ENCODE data around the gene NOS2.
A peak's percentile ranks its signal among the peaks of the same experiment; 100 is the strongest.
"Not testable (repeated sequence)": the region's sequence is repeated elsewhere in the genome, so short reads cannot be mapped to it uniquely, and the experiment has no call there.

NOS2 gene

GRCh38 chr17:27800522-27800921 is at the start of gene NOS2:
Gene NOS2 (minus strand): TSS chr17:27800529. CDS start chr17:27798809, 1,720 bp downstream.
- DNase-seq (ENCODE audit: low spot score): no peak

DNA sequence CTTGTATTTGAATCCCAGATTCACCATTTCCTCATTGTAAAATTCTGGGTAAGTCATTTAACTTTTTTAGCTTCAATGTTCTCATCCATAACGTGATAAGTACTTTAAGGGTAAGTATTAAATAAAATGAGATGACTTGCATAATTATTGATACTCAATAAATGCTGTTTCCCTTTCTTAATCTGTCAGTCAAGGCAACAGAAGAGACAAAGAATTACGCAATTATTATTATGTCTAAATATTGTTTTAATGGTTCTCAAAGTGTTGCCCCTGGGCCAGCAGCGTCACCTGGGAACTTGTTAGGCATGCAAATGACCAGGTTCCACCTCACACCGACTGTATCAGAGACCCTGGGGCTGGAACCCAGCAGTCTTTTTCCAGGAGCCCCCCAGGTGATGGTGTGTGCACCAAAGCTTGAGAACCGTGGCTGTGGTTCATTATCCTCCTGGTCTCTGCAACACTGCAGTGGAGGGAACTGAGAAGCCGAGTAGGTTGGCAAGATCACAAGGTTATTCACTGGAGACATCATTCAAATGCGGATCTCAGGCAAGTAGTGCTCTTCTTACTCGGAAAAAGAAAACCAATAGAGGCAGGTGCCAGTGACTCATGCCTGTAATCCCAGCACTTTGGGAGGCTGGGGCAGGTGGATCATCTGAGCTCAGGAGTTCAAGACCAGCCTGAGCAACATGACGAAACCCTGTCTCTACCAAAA is 49.3 kb upstream of the NOS2 start:
- DNase-seq (ENCODE audit: low spot score): no peak

DNA sequence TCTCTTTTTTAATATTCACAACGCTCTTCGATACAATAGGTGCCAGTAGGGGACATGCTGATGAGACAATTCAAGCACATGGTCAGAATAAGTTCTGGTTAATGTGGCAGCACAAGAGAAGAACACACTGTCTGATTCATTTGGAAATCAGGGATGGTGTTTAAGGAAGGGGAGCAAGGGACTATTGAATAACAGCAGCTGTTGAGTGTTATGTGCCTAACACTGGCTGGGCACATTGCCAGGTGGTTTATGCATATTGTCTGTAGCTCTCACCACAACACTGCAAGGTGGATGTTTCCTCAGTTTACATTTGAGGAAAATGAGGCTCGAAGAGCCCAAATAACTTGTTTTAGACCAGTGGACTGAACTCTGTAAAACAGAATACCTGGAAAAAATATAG is 48.6 kb upstream of the NOS2 start:
- no peak for DNase-seq (ENCODE audit: low spot score)

DNA sequence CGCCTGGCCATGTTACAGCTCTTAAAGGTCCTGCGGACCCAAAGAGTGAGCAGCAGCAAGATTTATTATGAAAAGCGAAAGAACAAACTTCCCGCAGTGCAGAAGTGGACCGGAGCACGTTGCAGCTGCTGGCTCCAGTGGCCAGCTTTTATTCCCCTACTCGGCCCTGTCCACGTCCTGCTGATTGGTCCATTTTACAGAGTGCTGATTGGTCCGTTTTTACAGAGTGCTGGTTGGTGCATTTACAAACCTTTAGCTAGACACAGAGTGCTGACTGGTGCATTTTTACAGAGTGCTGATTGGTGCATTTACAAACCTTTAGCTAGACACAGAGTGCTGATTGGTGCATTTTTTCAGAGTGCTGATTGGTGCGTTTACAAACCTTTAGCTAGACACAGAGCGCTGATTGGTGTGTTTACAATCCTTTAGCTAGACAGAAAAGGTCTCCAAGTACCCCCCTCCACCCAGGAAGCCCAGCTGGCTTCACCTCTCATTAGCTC is 46.5 kb upstream of the NOS2 start:
- not testable (repeated sequence) for DNase-seq (ENCODE audit: low spot score)

- DNase-seq (ENCODE audit: low spot score): peak; percentile 24
These were observed 45.8 kb upstream of the NOS2 start for GRCh38 chr17:27846042-27846655.

- no peak for DNase-seq (ENCODE audit: low spot score)
These were observed 45.1 kb upstream of the NOS2 start for GRCh38 chr17:27845264-27846041.

GRCh38 chr17:27840688-27841087 is 40.4 kb upstream of the NOS2 start:
- DNase-seq (ENCODE audit: low spot score): no peak

DNA sequence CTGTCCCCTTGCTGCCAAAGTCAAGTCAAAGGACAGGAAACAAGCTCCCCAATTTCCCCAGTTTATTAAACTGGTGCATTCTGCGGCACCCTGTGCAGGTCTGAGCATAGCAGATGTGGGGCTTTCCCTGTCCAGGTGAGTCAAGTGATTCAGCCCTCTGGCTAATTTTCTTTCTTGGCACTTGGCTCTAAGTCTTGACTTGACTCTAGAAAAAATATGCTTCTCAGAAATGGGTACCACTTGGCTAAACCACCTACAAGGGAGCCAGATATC is 40.0 kb upstream of the NOS2 start:
- not testable (repeated sequence) for DNase-seq (ENCODE audit: low spot score)

- DNase-seq (ENCODE audit: low spot score): not testable (repeated sequence)
These were observed 39.5 kb upstream of the NOS2 start for GRCh38 chr17:27839571-27840405.

GRCh38 chr17:27838607-27839006 is 38.3 kb upstream of the NOS2 start:
- DNase-seq (ENCODE audit: low spot score): not testable (repeated sequence)

- DNase-seq (ENCODE audit: low spot score): not testable (repeated sequence)
These were observed 37.4 kb upstream of the NOS2 start for GRCh38 chr17:27837769-27838168.

- no peak for DNase-seq (ENCODE audit: low spot score)
These were observed 36.3 kb upstream of the NOS2 start for GRCh38 chr17:27836651-27837050.

GRCh38 chr17:27834571-27834970 is 34.2 kb upstream of the NOS2 start:
- DNase-seq (ENCODE audit: low spot score): no peak

- no peak for DNase-seq (ENCODE audit: low spot score)
These were observed 32.5 kb upstream of the NOS2 start for GRCh38 chr17:27832831-27833230.

DNA sequence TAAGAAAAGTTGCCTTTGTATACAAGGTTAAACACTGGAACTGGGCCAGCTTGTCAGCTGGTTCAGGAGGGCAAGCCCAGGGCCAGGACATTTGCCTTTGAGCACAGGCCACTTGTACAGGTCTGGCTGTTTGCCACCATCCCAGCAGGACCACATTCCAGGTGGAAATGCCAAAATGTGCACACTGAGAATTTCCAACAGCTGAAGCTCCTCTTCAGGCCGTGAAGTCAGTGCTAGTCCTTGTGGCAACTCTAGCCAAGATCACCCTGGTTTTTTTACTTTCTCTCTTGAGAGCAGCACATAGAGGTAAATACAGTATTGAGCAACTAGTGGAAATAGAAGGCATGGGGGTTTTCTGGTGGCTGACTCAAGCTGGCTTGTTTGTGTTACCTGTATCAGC is 29.6 kb upstream of the NOS2 start:
- DNase-seq (ENCODE audit: low spot score): not testable (repeated sequence)

DNA sequence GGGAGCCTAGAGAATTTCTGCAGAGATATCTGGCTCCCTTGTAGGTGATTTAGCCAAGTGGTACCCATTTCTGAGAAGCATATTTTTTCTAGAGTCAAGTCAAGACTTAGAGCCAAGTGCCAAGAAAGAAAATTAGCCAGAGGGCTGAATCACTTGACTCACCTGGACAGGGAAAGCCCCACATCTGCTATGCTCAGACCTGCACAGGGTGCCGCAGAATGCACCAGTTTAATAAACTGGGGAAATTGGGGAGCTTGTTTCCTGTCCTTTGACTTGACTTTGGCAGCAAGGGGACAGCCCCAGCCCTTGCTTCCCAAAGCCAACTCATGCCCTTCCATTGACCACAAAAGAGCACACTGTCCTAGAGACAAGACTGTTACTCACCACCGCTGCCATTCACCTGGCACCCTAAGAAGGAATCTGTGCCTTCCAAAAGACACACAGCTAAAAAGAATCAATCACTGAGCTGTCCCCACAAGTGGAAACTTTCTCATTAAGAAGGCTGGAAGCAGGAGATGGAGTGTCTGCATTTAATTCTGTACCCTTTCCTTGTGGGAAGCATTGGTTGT is 28.9 kb upstream of the NOS2 start:
- DNase-seq (ENCODE audit: low spot score): not testable (repeated sequence)

DNA sequence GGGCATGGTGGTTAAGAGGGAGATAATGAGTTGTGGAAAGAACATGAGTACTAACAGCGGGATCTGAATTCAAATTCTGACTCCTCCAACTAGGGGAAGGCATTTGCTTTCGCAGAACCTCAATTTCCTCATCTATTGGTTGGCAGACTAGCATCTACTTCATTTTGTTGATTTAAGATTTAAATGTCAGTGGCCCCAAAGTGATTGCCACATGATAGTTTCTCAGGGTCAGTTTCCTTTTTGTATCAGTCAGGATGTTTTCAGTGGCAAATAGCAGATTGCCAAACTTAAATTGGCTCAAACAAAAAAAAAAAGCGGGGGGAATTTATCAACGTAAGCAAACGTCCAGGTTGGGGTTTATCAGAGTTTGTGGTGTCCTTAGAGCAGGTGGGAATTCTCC is 25.1 kb upstream of the NOS2 start:
- DNase-seq (ENCODE audit: low spot score): no peak

GRCh38 chr17:27824745-27825144 is 24.4 kb upstream of the NOS2 start:
- DNase-seq (ENCODE audit: low spot score): no peak

- DNase-seq (ENCODE audit: low spot score): no peak
These were observed 23.9 kb upstream of the NOS2 start for GRCh38 chr17:27824176-27824715.

- not testable (repeated sequence) for DNase-seq (ENCODE audit: low spot score)
These were observed 21.8 kb upstream of the NOS2 start for GRCh38 chr17:27822108-27822507.

GRCh38 chr17:27821318-27821717 is 21.0 kb upstream of the NOS2 start:
- no peak for DNase-seq (ENCODE audit: low spot score)

DNA sequence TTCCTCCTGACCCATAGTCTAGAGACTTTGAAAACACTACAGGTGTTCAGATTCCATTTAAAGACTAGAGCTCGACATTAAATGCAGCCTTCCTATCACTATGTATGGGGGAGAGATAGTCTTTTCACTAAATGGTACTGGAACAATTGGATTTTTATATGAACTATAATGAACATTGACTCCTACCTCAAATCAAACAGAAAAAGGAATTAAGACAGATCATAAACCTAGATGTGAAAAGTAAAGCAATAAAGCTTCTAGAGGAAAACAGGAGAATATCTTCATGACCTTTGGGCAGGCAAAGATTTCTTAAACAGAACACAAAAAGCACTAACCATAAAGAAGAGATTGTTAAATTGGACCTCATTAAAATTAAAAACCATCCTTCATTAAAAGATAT is 18.8 kb upstream of the NOS2 start:
- no peak for DNase-seq (ENCODE audit: low spot score)
